SU-DHL-6 (cell line): ENCODE results near the gene G6PD.

ENCODE experiments used
- H2AFZ ChIP-seq: fragments of 200-600 bp; sonication (generic); 2 replicates; pipeline ENCODE4 v1.6.1; 2014; ENCODE audit warnings: low read depth, mild to moderate bottlenecking, moderate library complexity, mixed read lengths, antibody characterized with exemption, low read length; ENCODE audit not compliant: severe bottlenecking
- H3F3A ChIP-seq: fragments of 200-600 bp; shearing (Covaris generic); 2 replicates; pipeline ENCODE4 v1.6.0; 2016; ENCODE audit warnings: antibody characterized with exemption, mild to moderate bottlenecking; ENCODE audit not compliant: insufficient read depth
- H3K27ac ChIP-seq: fragments of 200-600 bp; sonication (generic); 2 replicates; pipeline ENCODE4 v1.5.1; 2016; ENCODE audit warnings: low read depth, mild to moderate bottlenecking, low read length, moderate library complexity, mixed read lengths
- H3K27me3 ChIP-seq: fragments of 200-600 bp; sonication (generic), shearing (Covaris generic); 2 replicates; pipeline ENCODE4 v1.6.0; 2014; ENCODE audit warnings: mild to moderate bottlenecking, low read length
- H3K36me3 ChIP-seq: fragments of 200-600 bp; sonication (generic); 2 replicates; pipeline ENCODE4 v1.6.1; 2014; ENCODE audit warnings: mild to moderate bottlenecking, low read length, mixed read lengths
- H3K4me2 ChIP-seq: fragments of 300-600, 200-600 bp; shearing (Covaris generic), sonication (generic); 2 replicates; pipeline ENCODE4 v1.6.0; 2014; ENCODE audit warnings: low read length, low read depth, mild to moderate bottlenecking; ENCODE audit not compliant: poor library complexity, severe bottlenecking
- H3K4me3 ChIP-seq: fragments of 200-600 bp; sonication (generic); 2 replicates; pipeline ENCODE4 v1.5.1; 2014; ENCODE audit warnings: antibody characterized with exemption, low read length, mild to moderate bottlenecking, mixed read lengths; ENCODE audit not compliant: insufficient read depth, poor library complexity, severe bottlenecking
- H3K79me2 ChIP-seq: fragments of 200-600 bp; sonication (generic); 2 replicates; pipeline ENCODE4 v1.6.1; 2014; ENCODE audit warnings: mild to moderate bottlenecking, low read length, moderate library complexity; ENCODE audit not compliant: insufficient read depth
- H3K9ac ChIP-seq: fragments of 200-600 bp; sonication (generic); 2 replicates; pipeline ENCODE4 v1.7.0; 2014; ENCODE audit warnings: mild to moderate bottlenecking, low read length
- H3K9me2 ChIP-seq: fragments of 200-600 bp; sonication (generic); replicated peaks from 2 replicates; pipeline ENCODE4 v1.6.1; 2014; ENCODE audit warnings: low read length; ENCODE audit not compliant: insufficient read depth
- H3K9me3 ChIP-seq: fragments of 200-600 bp; sonication (generic); 2 replicates; pipeline ENCODE4 v1.6.1; 2014; ENCODE audit warnings: low read length, mixed read lengths; ENCODE audit not compliant: insufficient read depth
- H4K20me1 ChIP-seq: fragments of 200-600 bp; sonication (generic); 2 replicates; pipeline ENCODE4 v1.6.1; 2014; ENCODE audit warnings: low read depth, mild to moderate bottlenecking, antibody characterized with exemption, low read length, moderate library complexity, mixed read lengths
- CTCF ChIP-seq: fragments of 200-600 bp; sonication (generic); IDR thresholded peaks from one replicate; pipeline ENCODE4 v1.5.1; 2017; ENCODE audit warnings: antibody characterized with exemption, mild to moderate bottlenecking, low read length, moderate library complexity; ENCODE audit not compliant: insufficient read depth, poor library complexity, severe bottlenecking
- EZH2phosphoT487 ChIP-seq: fragments of 200-600 bp; sonication (generic), shearing (Covaris generic); conservative IDR thresholded peaks from 2 replicates; pipeline ENCODE4 v1.6.1; 2018; ENCODE audit warnings: mild to moderate bottlenecking, antibody characterized with exemption, low read length, moderate library complexity, mixed read lengths

The G6PD gene

GRCh38 chrX:154511761-154512160 lies 34.9 kb downstream of the G6PD start:
- H3K27me3 ChIP-seq, result no peaks in the 10 kb centered on the region
- H3K9me3 ChIP-seq, result no peaks in the 10 kb centered on the region
- no peak overlapping the region for H3K4me2 ChIP-seq
- TF ChIP-seq CTCF, result no peak
- TF ChIP-seq EZH2phosphoT487, result no peak
- no peaks in the 10 kb centered on the region for H3K79me2 ChIP-seq
- H4K20me1 ChIP-seq, result no peaks in the 10 kb centered on the region
- no peak overlapping the region for H2AFZ ChIP-seq
- H3K4me3 ChIP-seq, result no peak overlapping the region
- no peak overlapping the region for H3K9ac ChIP-seq
- no peaks in the 10 kb centered on the region for H3F3A ChIP-seq
- no peak overlapping the region for H3K27ac ChIP-seq
- H3K9me2 ChIP-seq, result no peaks in the 10 kb centered on the region
- H3K36me3 ChIP-seq, result no peaks in the 10 kb centered on the region

GRCh38 chrX:154509455-154509854 lies 37.2 kb downstream of the G6PD start:
- no peaks in the 10 kb centered on the region for H3F3A ChIP-seq
- no peaks in the 10 kb centered on the region for H3K27me3 ChIP-seq
- H3K27ac ChIP-seq, result no peak overlapping the region
- H3K79me2 ChIP-seq, result no peaks in the 10 kb centered on the region
- no peaks in the 10 kb centered on the region for H3K9me2 ChIP-seq
- no peak overlapping the region for H2AFZ ChIP-seq
- no peak overlapping the region for H3K4me2 ChIP-seq
- no peaks in the 10 kb centered on the region for H4K20me1 ChIP-seq
- TF ChIP-seq CTCF (no peak), EZH2phosphoT487 (no peak)
- H3K4me3 ChIP-seq, result no peak overlapping the region
- no peaks in the 10 kb centered on the region for H3K36me3 ChIP-seq
- no peak overlapping the region for H3K9ac ChIP-seq
- no peaks in the 10 kb centered on the region for H3K9me3 ChIP-seq

- Histone ChIP-seq H3K79me2 (no peaks in the 10 kb centered on the region), H3K9me2 (no peaks in the 10 kb centered on the region), H3F3A (no peaks in the 10 kb centered on the region), H3K9ac (no peak overlapping the region), H3K36me3 (no peaks in the 10 kb centered on the region), H3K27me3 (no peaks in the 10 kb centered on the region), H3K9me3 (no peaks in the 10 kb centered on the region), H3K27ac (no peak overlapping the region), H2AFZ (no peak overlapping the region), H4K20me1 (no peaks in the 10 kb centered on the region), H3K4me2 (no peak overlapping the region), H3K4me3 (no peak overlapping the region)
- TF ChIP-seq CTCF (no peak), EZH2phosphoT487 (no peak)
Measured at GRCh38 chrX:154508384-154508745, 38.3 kb downstream of the G6PD start.

GRCh38 chrX:154507673-154508383 lies 38.8 kb downstream of the G6PD start:
- Histone ChIP-seq H3F3A (no peaks in the 10 kb centered on the region), H3K27me3 (no peaks in the 10 kb centered on the region), H3K79me2 (no peaks in the 10 kb centered on the region), H3K9me2 (no peaks in the 10 kb centered on the region), H3K9ac (no peak overlapping the region), H3K36me3 (no peaks in the 10 kb centered on the region), H3K27ac (no peak overlapping the region), H4K20me1 (no peaks in the 10 kb centered on the region), H3K4me3 (no peak overlapping the region), H3K4me2 (no peak overlapping the region), H2AFZ (no peak overlapping the region), H3K9me3 (no peaks in the 10 kb centered on the region)
- TF ChIP-seq CTCF (no peak), EZH2phosphoT487 (no peak)
